Aorta (tissue), 5 donors: ENCODE measurements around the gene LBX1. TPM values are rescaled to one million over a fixed set of nuclear protein-coding genes. Genes with fewer than 3 reads are reported as not detected.

Experiments used
- ATAC-seq: fragments of 200-7000 bp; cut with Tn5 transposase; one replicate; pipeline ENCODE4 v1.9.1; 2022; ENCODE audit warnings: moderate library complexity; ENCODE audit not compliant: low FRiP score
- DNase-seq, 2 donors: peaks; one replicate each; pipeline ENCODE4 v3.0.0-alpha.2; 2020
- H3K27ac ChIP-seq, 2 donors: one replicate each; pipeline ENCODE4 v1.5.1; 2013; ENCODE audit warnings: low read length in 2 of 2, mild to moderate bottlenecking in 2 of 2, moderate library complexity in 2 of 2, control low read depth in 1 of 2, inconsistent platforms in 1 of 2, low read depth in 1 of 2
- H3K27me3 ChIP-seq, 2 donors: one replicate each; pipeline ENCODE4 v1.6.1; 2013; ENCODE audit warnings: control low read depth in 1 of 2, low read length in 1 of 2, mild to moderate bottlenecking in 1 of 2, moderate library complexity in 1 of 2; ENCODE audit not compliant: insufficient read depth in 2 of 2, control insufficient read depth in 1 of 2
- H3K36me3 ChIP-seq, 2 donors: one replicate each; pipeline ENCODE4 v1.6.1; 2013; ENCODE audit warnings: control low read depth in 1 of 2, low read length in 1 of 2, mild to moderate bottlenecking in 1 of 2; ENCODE audit not compliant: insufficient read depth in 2 of 2, control insufficient read depth in 1 of 2
- H3K4me1 ChIP-seq, 2 donors: one replicate each; pipeline ENCODE4 v1.6.1; 2013; ENCODE audit warnings: low read length in 2 of 2, control low read depth in 1 of 2, mild to moderate bottlenecking in 1 of 2, moderate library complexity in 1 of 2; ENCODE audit not compliant: insufficient read depth in 2 of 2, control insufficient read depth in 1 of 2
- H3K4me3 ChIP-seq, 2 donors: one replicate each; pipeline ENCODE4 v1.5.1; 2013; ENCODE audit warnings: low read length in 2 of 2, control low read depth in 1 of 2, mild to moderate bottlenecking in 1 of 2
- H3K9me3 ChIP-seq: one replicate; pipeline ENCODE4 v1.6.1; 2013; ENCODE audit warnings: mild to moderate bottlenecking, low read length; ENCODE audit not compliant: control insufficient read depth
- WGBS, 2 donors: extraction: QIAGEN DNeasy Blood & Tissue Kit; methylation state at CpG; one replicate each; pipeline ENCODE4 v1.1.7; 2013; 5-methylcytosine and 5-hydroxymethylcytosine counted together
- intact Hi-C, 2 donors: fragments of 100-400 bp; cut with DNase I; formaldehyde crosslinking; loops; one replicate each; pipeline versions ENCODE4 v1.14.2 to v1.15.0; 2022
- polyA plus RNA-seq, 2 donors: library from polyadenylated mRNA; stranded (reverse); fragments of 200-250 nt; gene quantifications; one replicate each; pipeline ENCODE4 v1.2.3, GENCODE V29; 2013
- total RNA-seq, 2 donors: library from RNA; stranded (reverse); fragmentation: NEBNext Ultra II Directional; extraction: Animal tissue kit (Norgen Biotek cat#: 25700); gene quantifications; one replicate each; pipeline ENCODE4 v1.2.1, GENCODE V29; 2021
- donor health status: healthy with polysubstance abuse.
- donor health status: Bipolar disorder and iron deficiency.
- donor health status: DM: no; HTN: no; CAD: no.
- donor health status: DM: no; HTN: no; CAD: no.
- donor health status: DM: yes; HTN: yes; CAD: no.

Gene LBX1
- total and polyA plus RNA-seq, 4 donors, result not detected

GRCh38 chr10:101249171-101249581 lies 19.9 kb upstream of the LBX1 start:
- no peaks in the 10 kb centered on the region for H3K4me1 ChIP-seq
- no peak overlapping the region for H3K4me3 ChIP-seq
- H3K27me3 ChIP-seq, result peaks cover 0 to 2% of the 10 kb centered on the region in 2 donors
- H3K27ac ChIP-seq, result no peak overlapping the region
- WGBS, 2 donors, result 16 to 25% methylated on average over 15 of the region's 15 CpGs
- H3K9me3 ChIP-seq, result no peaks in the 10 kb centered on the region
- H3K36me3 ChIP-seq, result no peaks in the 10 kb centered on the region
- intact Hi-C loops, result no loop called here
- ATAC-seq (no peak), DNase-seq (no peak)

- no peak for ATAC-seq
- no peaks in the 10 kb centered on the region for H3K9me3 ChIP-seq
- no peaks in the 10 kb centered on the region for H3K4me1 ChIP-seq
- 89% methylated on average over 2 of the region's 2 CpGs for WGBS, 2 donors
- no peak overlapping the region for H3K4me3 ChIP-seq
- H3K27ac ChIP-seq, result no peak overlapping the region
- intact Hi-C loops, result no loop called here
- H3K27me3 ChIP-seq, result peaks cover 0 to 2% of the 10 kb centered on the region in 2 donors
- H3K36me3 ChIP-seq, result no peaks in the 10 kb centered on the region
- no peak for DNase-seq
Measured at GRCh38 chr10:101246639-101247038, 17.4 kb upstream of the LBX1 start.

DNA sequence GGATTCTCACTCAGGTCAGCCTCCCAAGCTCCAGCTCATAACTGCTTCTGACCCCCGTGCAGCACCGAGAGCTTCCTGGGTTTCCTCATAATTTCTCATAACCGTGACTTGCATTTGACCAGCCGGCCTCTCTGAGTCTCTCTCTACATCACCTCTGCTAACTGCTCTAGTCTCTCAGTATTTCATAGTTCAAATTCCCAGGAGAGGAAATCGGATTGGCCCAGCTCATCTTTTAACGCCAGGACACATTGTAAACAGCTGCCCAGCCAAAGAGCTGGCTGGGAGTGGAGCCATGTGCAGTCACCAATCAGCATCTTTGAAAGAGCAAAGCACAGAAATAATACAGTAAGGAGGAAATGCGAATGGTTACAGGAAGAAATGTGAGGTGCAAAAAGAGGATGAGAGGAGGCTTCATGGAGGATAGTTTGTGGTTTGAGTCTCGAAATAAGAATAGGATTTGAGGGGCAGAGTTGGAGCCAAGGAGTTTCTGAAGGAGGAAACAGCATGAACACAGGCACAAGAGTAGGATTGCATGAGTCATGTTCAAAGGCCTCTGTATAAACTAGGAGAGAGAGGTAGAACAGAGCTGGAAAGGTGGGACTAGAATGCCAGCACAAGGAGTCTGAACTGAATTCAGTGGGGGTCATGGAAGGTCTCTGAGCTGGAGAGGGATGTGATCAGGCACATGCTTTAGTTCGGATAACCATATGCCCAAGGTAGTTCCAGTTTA lies 15.2 kb upstream of the LBX1 start:
- Histone ChIP-seq H3K4me1 (no peaks in the 10 kb centered on the region), H3K9me3 (no peaks in the 10 kb centered on the region), H3K27me3 (no peaks in the 10 kb centered on the region), H3K27ac (no peak overlapping the region), H3K36me3 (no peaks in the 10 kb centered on the region), H3K4me3 (no peak overlapping the region)
- intact Hi-C loops, result no loop called here
- DNase-seq (no peak), ATAC-seq (no peak)
- WGBS, 2 donors, result 38 to 52% methylated on average over 9 of the region's 9 CpGs

GRCh38 chr10:101241840-101242707 lies 12.8 kb upstream of the LBX1 start:
- Histone ChIP-seq H3K27me3 (no peaks in the 10 kb centered on the region), H3K4me3 (no peak overlapping the region), H3K36me3 (no peaks in the 10 kb centered on the region), H3K4me1 (no peaks in the 10 kb centered on the region), H3K27ac (no peak overlapping the region), H3K9me3 (no peaks in the 10 kb centered on the region)
- intact Hi-C loops, result no loop called here
- ATAC-seq, result no peak
- 95 to 96% methylated on average over 21 of the region's 21 CpGs for WGBS, 2 donors
- DNase-seq, result no peak

DNA sequence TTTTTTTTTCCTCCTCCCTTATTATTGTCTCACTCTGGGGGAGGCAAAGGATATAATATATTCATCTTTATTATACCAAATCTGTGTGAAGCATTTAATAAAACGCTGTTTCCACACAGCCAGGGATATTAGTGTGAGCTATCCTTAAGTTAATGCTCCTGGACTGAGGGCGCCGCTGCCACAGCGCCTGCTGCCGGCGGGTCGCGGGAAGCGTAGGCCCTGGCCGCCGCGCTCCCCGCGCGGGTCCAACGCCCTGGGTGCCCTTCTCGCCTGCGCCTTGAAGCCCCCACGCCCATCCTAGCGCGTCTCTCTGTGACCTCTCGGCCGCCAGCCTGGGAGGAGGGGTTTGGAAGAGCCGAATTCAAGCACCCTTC lies 9.5 kb upstream of the LBX1 start:
- Histone ChIP-seq H3K9me3 (no peaks in the 10 kb centered on the region), H3K27me3 (no peaks in the 10 kb centered on the region), H3K4me3 (no peak overlapping the region), H3K36me3 (no peaks in the 10 kb centered on the region), H3K4me1 (no peaks in the 10 kb centered on the region), H3K27ac (no peak overlapping the region)
- ATAC-seq (no peak), DNase-seq (peak in 1 of 2 donors; percentile 73)
- WGBS, 2 donors, result 26 to 40% methylated on average over 24 of the region's 24 CpGs
- intact Hi-C loops, result no loop called here

DNA sequence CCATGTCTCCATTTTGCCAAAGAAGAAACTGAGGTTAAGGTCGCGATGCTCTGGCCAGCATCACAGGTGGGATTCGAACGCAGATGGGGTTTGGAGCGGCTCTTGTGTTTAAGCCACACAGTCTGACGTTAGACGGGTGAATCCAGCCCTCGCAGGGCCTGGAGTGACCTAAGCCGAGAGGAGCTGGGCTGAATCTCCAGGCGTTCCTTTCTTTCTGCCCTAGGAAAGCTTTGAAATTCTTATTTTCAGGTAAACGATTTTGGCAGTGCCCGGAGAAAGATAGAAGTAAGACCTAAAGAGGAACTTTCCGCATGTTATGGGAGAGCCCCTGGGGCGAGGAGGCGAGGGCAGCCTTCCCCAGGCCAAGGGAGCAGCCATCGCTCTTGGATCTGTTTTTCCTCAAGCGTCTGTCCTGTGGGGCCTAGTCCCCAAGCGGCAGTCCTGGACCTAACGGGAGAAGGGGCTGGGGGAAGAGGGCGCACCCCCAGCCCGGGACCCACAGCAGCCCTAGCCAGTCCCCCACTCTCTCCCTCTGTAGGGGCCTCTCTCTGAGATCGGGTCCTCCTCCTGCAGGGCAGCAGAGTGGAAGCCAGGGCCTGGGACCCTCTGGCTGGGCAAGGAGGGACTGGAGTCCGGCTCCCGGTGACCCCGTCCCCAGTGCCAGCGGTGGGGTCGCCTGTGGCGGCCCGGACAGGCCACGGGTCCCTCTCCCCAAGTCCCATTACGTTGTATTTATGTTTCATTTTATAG lies 8.9 kb upstream of the LBX1 start:
- no peaks in the 10 kb centered on the region for H3K4me1 ChIP-seq
- no peak overlapping the region for H3K4me3 ChIP-seq
- H3K27me3 ChIP-seq, result no peaks in the 10 kb centered on the region
- H3K27ac ChIP-seq, result no peak overlapping the region
- no peaks in the 10 kb centered on the region for H3K36me3 ChIP-seq
- intact Hi-C loops, result no loop called here
- no peaks in the 10 kb centered on the region for H3K9me3 ChIP-seq
- DNase-seq (no peak), ATAC-seq (no peak)
- WGBS, 2 donors, result 24 to 29% methylated on average over 31 of the region's 31 CpGs

- no peaks in the 10 kb centered on the region for H3K9me3 ChIP-seq
- H3K27me3 ChIP-seq, result no peaks in the 10 kb centered on the region
- H3K36me3 ChIP-seq, result no peaks in the 10 kb centered on the region
- WGBS, 2 donors, result 13 to 14% methylated on average over 38 of the region's 38 CpGs
- ATAC-seq (no peak), DNase-seq (no peak)
- intact Hi-C loops, result no loop called here
- no peaks in the 10 kb centered on the region for H3K4me1 ChIP-seq
- no peak overlapping the region for H3K4me3 ChIP-seq
- no peak overlapping the region for H3K27ac ChIP-seq
Measured at GRCh38 chr10:101237081-101237981, 8.1 kb upstream of the LBX1 start.
